GM12864 (cell line): Measurements from ENCODE around the gene VILL.
"Not testable (repeated sequence)": the region's sequence is repeated elsewhere in the genome, so short reads cannot be mapped to it uniquely, and the experiment has no call there.

Experiments
- DNase-seq: peaks from one replicate; pipeline ENCODE4 v3.0.0-alpha.2; 2011; ENCODE audit warnings: low read depth
- H3K4me3 ChIP-seq: 2 replicates; pipeline ENCODE4 v1.5.1; 2011; ENCODE audit warnings: mild to moderate bottlenecking, low read depth, low read length, control low read depth
- TF ChIP-seq, protein P1 (sequence below): IDR thresholded peaks from 2 replicates; pipeline ENCODE4 v1.5.1; 2011; ENCODE audit warnings: low read depth, mild to moderate bottlenecking, moderate library complexity, low read length, control low read depth, inconsistent platforms; ENCODE audit errors: missing control alignments

VILL gene

DNA sequence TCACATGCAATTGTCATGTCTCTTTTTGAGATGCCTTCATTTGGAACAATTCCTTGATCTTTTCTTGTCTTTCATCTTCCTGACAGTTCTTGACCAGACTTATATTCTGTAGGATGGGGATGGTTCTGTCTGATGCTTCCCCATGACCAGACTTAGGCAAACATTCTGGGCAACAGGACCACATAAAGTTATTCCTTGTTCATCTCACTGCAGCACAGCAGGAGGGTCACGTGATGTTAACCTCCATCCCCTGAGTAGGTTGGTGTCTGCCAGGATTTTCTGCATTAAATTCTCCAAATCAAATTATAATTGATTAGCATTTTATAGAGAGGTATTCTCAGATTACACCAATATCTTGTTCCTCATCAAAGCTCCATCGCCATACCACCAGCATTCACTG, 56.2 kb downstream of the VILL start:
- no peak overlapping the region for H3K4me3 ChIP-seq
- DNase-seq: no peak
- TF ChIP-seq, protein P1, sequence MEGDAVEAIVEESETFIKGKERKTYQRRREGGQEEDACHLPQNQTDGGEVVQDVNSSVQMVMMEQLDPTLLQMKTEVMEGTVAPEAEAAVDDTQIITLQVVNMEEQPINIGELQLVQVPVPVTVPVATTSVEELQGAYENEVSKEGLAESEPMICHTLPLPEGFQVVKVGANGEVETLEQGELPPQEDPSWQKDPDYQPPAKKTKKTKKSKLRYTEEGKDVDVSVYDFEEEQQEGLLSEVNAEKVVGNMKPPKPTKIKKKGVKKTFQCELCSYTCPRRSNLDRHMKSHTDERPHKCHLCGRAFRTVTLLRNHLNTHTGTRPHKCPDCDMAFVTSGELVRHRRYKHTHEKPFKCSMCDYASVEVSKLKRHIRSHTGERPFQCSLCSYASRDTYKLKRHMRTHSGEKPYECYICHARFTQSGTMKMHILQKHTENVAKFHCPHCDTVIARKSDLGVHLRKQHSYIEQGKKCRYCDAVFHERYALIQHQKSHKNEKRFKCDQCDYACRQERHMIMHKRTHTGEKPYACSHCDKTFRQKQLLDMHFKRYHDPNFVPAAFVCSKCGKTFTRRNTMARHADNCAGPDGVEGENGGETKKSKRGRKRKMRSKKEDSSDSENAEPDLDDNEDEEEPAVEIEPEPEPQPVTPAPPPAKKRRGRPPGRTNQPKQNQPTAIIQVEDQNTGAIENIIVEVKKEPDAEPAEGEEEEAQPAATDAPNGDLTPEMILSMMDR: no peak

DNA sequence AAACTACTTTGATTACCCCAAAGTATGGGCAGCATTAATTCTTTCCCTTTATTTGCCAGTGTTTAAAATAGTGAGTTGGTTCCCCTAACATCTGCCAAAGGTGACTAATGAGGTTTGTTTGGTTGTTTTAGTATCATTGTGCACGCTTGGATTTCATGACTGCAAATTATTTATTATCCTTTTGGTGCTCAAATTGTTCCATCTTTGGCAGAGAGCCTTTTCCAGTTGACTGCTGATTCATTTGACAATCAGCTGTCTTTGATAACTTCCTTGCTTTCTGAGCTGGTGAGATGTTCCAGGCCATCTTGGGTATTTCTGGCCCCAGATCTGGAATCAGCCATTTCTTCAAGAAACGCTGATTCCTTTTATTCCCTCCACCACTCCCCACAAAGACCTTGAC, 57.3 kb downstream of the VILL start:
- TF ChIP-seq, protein P1: no peak
- DNase-seq: no peak
- H3K4me3 ChIP-seq: no peak overlapping the region

DNA sequence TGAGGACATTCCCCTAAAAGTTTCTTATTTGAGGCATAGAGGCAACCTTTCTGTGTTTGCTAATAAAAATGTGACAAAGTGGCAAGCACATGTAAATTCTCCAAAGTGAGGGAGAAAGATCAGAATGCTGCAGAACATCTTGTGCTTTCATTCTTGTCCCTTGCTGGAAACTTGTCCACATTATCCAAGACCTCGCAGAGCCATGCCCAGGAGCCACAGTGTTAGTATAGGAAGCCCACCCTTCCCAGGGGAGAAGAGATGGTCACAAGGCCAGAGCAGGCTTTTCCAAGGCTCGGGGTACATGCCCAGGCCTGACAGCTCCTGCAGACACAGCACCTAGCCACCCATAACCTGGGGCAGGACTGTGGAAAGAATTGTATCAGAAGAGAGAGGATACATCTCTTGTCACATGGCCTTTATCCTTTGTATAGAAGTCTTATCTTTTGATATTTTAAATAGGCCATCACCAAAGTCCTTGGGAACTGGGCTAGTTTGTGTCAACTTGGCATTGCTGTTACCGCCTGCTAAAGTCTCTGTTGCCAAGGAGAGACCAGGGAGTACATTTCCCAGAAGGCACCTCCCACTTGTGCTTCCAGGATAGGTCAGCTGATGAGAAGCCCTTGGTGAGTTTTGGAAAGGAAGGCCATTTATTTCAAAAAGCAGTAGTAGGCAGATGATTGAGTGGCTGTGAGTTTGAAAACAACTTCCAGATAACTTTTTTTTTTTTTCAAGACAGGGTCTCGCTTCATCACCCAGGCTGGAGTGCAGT, 59.0 kb downstream of the VILL start:
- TF ChIP-seq, protein P1: no peak
- no peak for DNase-seq
- H3K4me3 ChIP-seq: no peak overlapping the region

DNA sequence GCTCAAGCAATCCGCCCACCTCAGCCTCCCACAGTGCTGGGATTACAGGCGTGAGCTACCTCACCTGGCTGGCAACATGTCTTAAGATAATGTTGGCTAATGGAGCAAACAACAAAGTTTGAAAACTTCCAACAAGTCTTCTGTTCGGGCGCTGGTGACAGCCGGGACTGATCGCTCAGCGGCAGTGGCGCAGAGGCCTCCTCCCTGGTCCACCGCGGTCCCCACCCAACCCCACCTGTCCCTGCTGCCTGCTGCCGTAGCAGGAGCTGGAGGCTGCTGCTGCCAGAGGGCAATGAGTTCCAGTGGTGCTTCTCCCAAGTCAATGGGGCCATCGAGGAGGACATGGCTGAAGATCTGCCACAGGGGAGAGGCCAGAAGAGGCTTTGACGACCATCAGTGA, 60.5 kb downstream of the VILL start:
- TF ChIP-seq, protein P1: no peak
- DNase-seq: no peak
- H3K4me3 ChIP-seq: no peak overlapping the region

DNA sequence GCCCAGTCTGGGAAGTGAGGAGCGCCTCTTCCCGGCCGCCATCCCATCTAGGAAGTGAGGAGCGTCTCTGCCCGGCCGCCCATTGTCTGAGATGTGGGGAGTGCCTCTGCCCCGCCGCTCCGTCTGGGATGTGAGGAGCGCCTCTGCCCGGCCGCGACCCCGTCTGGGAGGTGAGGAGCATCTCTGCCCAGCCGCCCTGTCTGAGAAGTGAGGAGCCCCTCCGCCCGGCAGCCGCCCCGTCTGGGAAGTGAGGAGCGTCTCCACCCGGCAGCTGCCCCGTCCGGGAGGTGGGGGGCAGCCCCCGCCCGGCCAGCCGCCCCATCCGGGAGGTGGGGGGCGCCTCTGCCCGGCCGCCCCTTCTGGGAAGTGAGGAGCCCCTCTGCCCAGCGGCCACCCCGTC, 62.7 kb downstream of the VILL start:
- not testable (repeated sequence) for H3K4me3 ChIP-seq, DNase-seq

DNA sequence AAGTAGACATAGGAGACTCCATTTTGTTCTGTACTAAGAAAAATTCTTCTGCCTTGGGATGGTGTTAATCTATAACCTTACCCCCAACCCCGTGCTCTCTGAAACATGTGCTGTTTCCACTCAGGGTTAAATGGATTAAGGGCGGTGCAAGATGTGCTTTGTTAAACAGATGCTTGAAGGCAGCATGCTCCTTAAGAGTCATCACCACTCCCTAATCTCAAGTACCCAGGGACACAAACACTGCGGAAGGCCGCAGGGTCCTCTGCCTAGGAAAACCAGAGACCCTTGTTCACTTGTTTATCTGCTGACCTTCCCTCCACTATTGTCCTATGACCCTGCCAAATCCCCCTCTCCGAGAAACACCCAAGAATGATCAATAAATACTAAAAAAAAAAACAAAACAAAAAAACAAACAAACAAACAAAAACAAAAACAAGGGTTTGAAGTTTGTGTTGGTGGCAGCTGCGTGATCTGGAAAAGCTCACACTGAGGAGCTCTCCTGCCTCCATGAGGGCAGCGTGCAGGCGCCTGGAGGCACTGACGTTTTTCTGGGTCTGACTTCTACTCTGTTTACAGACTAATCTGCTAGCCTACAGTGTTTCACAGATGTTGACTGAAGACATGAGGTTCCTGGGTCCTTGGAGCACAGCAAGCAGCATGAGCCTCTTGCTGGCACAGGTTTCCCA, 63.4 kb downstream of the VILL start:
- DNase-seq: not testable (repeated sequence)

DNA sequence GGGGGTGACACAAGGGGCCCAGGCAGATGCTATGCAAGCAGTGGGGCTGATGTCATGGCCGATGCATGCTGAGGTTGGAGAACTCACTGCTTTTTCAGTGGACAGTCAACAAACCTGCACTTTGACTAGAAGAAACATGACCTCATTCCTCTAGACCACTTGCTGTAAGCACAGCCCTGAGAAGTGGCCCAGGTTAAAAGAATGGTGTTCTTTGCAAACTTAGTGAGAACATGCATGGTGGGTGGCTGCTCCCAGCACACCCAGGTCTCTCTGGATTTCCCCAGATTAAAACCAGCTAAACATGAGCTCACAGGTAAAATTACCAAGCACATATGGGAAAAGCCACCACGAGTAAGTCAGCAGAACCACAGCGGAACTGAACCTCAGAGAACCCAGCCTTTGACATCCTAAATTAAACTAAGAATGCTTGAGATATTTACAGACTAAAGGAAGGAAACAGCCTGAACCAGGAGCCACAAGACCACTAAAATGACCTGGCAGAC, 64.0 kb downstream of the VILL start:
- DNase-seq: no peak
- TF ChIP-seq, protein P1: no peak

More for the DNA sequence above, 63.4 kb downstream of the VILL start:
- H3K4me3 ChIP-seq: not testable (repeated sequence)

More for the DNA sequence above, 64.0 kb downstream of the VILL start:
- no peak overlapping the region for H3K4me3 ChIP-seq
